Left ventricle myocardium inferior (tissue), 1 donor: ENCODE measurements around the gene GRAMD2B. TPM values are rescaled to one million over a fixed set of nuclear protein-coding genes. Genes with fewer than 3 reads are reported as not detected.

Source experiments
- DNase-seq: peaks from one replicate; pipeline ENCODE4 v3.0.0-alpha.2; 2020
- H3K27ac ChIP-seq: fragments of 200-600 bp; replicated peaks from 2 replicates; pipeline ENCODE4 v1.8.0; 2021
- H3K27me3 ChIP-seq: fragments of 200-600 bp; 2 replicates; pipeline ENCODE4 v1.8.0; 2021; ENCODE audit warnings: low read depth
- H3K36me3 ChIP-seq: fragments of 200-600 bp; 2 replicates; pipeline ENCODE4 v1.8.0; 2021
- H3K4me1 ChIP-seq: fragments of 200-600 bp; 2 replicates; pipeline ENCODE4 v1.8.0; 2021
- H3K4me3 ChIP-seq: fragments of 200-600 bp; 2 replicates; pipeline ENCODE4 v1.8.0; 2021; ENCODE audit warnings: mild to moderate bottlenecking, moderate library complexity
- H3K9me3 ChIP-seq: fragments of 200-600 bp; replicated peaks from 2 replicates; pipeline ENCODE4 v1.8.0; 2021
- CTCF ChIP-seq: fragments of 200-600 bp; IDR thresholded peaks from 2 replicates; pipeline ENCODE4 v1.8.0; 2021; ENCODE audit warnings: antibody characterized with exemption, mild to moderate bottlenecking, borderline replicate concordance
- intact Hi-C: fragments of 100-400 bp; cut with micrococcal nuclease; formaldehyde crosslinking; loops from one replicate; pipeline ENCODE4 v1.11.0; 2022
- total RNA-seq: library from RNA; stranded (reverse); fragmentation: NEBNext Ultra II Directional; extraction: Animal tissue kit (Norgen Biotek cat#: 25700); gene quantifications from one replicate; pipeline ENCODE4 v1.2.1, GENCODE V29; 2021
- donor health status: DM: no; HTN: yes; CAD: no; lungs with severe emphysema.

Gene GRAMD2B
- total RNA-seq, 1 donor from 2014 or later, result 24.6 TPM

- Histone ChIP-seq H3K36me3 (no peaks in the 10 kb centered on the region), H3K27me3 (no peaks in the 10 kb centered on the region), H3K4me1 (peaks cover 47% of the 10 kb centered on the region), H3K4me3 (peak overlapping the region; percentile 21), H3K27ac (peak overlapping the region; percentile 75), H3K9me3 (no peaks in the 10 kb centered on the region)
- no peak for DNase-seq
- intact Hi-C loops, result no loop called here
- no peak for TF ChIP-seq CTCF
These were observed 80.4 kb downstream of the GRAMD2B start for GRCh38 chr5:126503602-126504104.

- no peaks in the 10 kb centered on the region for H3K27me3 ChIP-seq
- H3K4me1 ChIP-seq, result peaks cover 66% of the 10 kb centered on the region
- intact Hi-C loops, result no loop called here
- H3K36me3 ChIP-seq, result no peaks in the 10 kb centered on the region
- no peak for DNase-seq
- H3K27ac ChIP-seq, result peak overlapping the region; percentile 82
- H3K4me3 ChIP-seq, result no peak overlapping the region
- no peaks in the 10 kb centered on the region for H3K9me3 ChIP-seq
- TF ChIP-seq CTCF, result no peak
These were observed 82.9 kb downstream of the GRAMD2B start for GRCh38 chr5:126506079-126506478.

- intact Hi-C loops, result no loop called here
- Histone ChIP-seq H3K4me3 (no peak overlapping the region), H3K27me3 (no peaks in the 10 kb centered on the region), H3K4me1 (peaks cover 57% of the 10 kb centered on the region), H3K36me3 (no peaks in the 10 kb centered on the region), H3K9me3 (no peaks in the 10 kb centered on the region), H3K27ac (peak overlapping the region; percentile 82)
- TF ChIP-seq CTCF, result no peak
- DNase-seq, result no peak
These were observed 85.2 kb downstream of the GRAMD2B start for GRCh38 chr5:126508251-126508961.

GRCh38 chr5:126508962-126509279, 85.7 kb downstream of the GRAMD2B start:
- Histone ChIP-seq H3K4me3 (no peak overlapping the region), H3K4me1 (peaks cover 51% of the 10 kb centered on the region), H3K27me3 (no peaks in the 10 kb centered on the region), H3K27ac (peak overlapping the region; percentile 82), H3K9me3 (no peaks in the 10 kb centered on the region), H3K36me3 (no peaks in the 10 kb centered on the region)
- no peak for DNase-seq
- intact Hi-C loops, result no loop called here
- TF ChIP-seq CTCF, result no peak

- DNase-seq, result no peak
- Histone ChIP-seq H3K27me3 (no peaks in the 10 kb centered on the region), H3K4me1 (peaks cover 51% of the 10 kb centered on the region), H3K36me3 (no peaks in the 10 kb centered on the region), H3K9me3 (no peaks in the 10 kb centered on the region), H3K4me3 (no peak overlapping the region), H3K27ac (peak overlapping the region; percentile 82)
- intact Hi-C loops, result no loop called here
- TF ChIP-seq CTCF, result no peak
These were observed 86.1 kb downstream of the GRAMD2B start for GRCh38 chr5:126509339-126509738.
